Measurements from ENCODE around the gene NKAPD1. TPM values are rescaled to one million over a fixed set of nuclear protein-coding genes. Genes with fewer than 3 reads are reported as not detected.
"Not testable (repeated sequence)": the region's sequence is repeated elsewhere in the genome, so short reads cannot be mapped to it uniquely, and the experiment has no call there.

NKAPD1 gene
- total RNA-seq, 2 experiments from 2014 or later: 28.5 to 31.7 TPM

- H3K27ac Mint-ChIP-seq: no peak overlapping the region
Measured at GRCh38 chr11:112051768-112052167, 22.3 kb upstream of the NKAPD1 start.

GRCh38 chr11:112057170-112057569, 16.9 kb upstream of the NKAPD1 start:
- H3K9me3 Mint-ChIP-seq: no peaks in the 10 kb centered on the region
- H3K27me3 Mint-ChIP-seq: no peaks in the 10 kb centered on the region
- peak overlapping the region; percentile 54 for H3K27ac Mint-ChIP-seq
- H3K4me3 Mint-ChIP-seq: no peak overlapping the region
- no peak for DNase-seq
- H3K36me3 Mint-ChIP-seq: peaks cover 31% of the 10 kb centered on the region
- H3K4me1 Mint-ChIP-seq: peaks cover 16% of the 10 kb centered on the region

More at GRCh38 chr11:112051768-112052167, 22.3 kb upstream of the NKAPD1 start:
- no peak for DNase-seq
- Mint-ChIP-seq H3K9me3 (no peaks in the 10 kb centered on the region), H3K27me3 (no peaks in the 10 kb centered on the region), H3K36me3 (peaks cover 51% of the 10 kb centered on the region), H3K4me1 (peaks cover 27% of the 10 kb centered on the region), H3K4me3 (no peak overlapping the region)

- no peak for DNase-seq
- peaks cover 16% of the 10 kb centered on the region for H3K4me1 Mint-ChIP-seq
- H3K36me3 Mint-ChIP-seq: peaks cover 31% of the 10 kb centered on the region
Measured at GRCh38 chr11:112058103-112058502, 16.0 kb upstream of the NKAPD1 start.

GRCh38 chr11:112062923-112063322, 11.2 kb upstream of the NKAPD1 start:
- DNase-seq: no peak
- Mint-ChIP-seq H3K4me1 (no peaks in the 10 kb centered on the region), H3K9me3 (no peaks in the 10 kb centered on the region), H3K27me3 (no peaks in the 10 kb centered on the region), H3K27ac (no peak overlapping the region), H3K4me3 (no peak overlapping the region), H3K36me3 (peaks cover 14% of the 10 kb centered on the region)

More at GRCh38 chr11:112058103-112058502, 16.0 kb upstream of the NKAPD1 start:
- Mint-ChIP-seq H3K27me3 (no peaks in the 10 kb centered on the region), H3K27ac (no peak overlapping the region), H3K4me3 (no peak overlapping the region), H3K9me3 (no peaks in the 10 kb centered on the region)

GRCh38 chr11:112082729-112083128, 8.6 kb downstream of the NKAPD1 start:
- Mint-ChIP-seq H3K4me3 (no peak overlapping the region), H3K9me3 (peaks cover 1% of the 10 kb centered on the region), H3K36me3 (peaks cover 61% of the 10 kb centered on the region), H3K4me1 (peaks cover 36% of the 10 kb centered on the region), H3K27ac (peak overlapping the region; percentile 60), H3K27me3 (peaks cover 4% of the 10 kb centered on the region)
- DNase-seq: peak; percentile 4

GRCh38 chr11:112085822-112086421, 11.8 kb downstream of the NKAPD1 start:
- Mint-ChIP-seq H3K9me3 (peaks cover 1% of the 10 kb centered on the region), H3K27ac (peak overlapping the region; percentile 97), H3K4me3 (peak overlapping the region; percentile 99), H3K36me3 (peaks cover 72% of the 10 kb centered on the region), H3K4me1 (peaks cover 53% of the 10 kb centered on the region), H3K27me3 (peaks cover 4% of the 10 kb centered on the region)
- peak; percentile 47 for DNase-seq

- peak; percentile 95 for DNase-seq
- Mint-ChIP-seq H3K36me3 (peaks cover 77% of the 10 kb centered on the region), H3K4me3 (peak within 1 kb of the TSS; percentile 99), H3K9me3 (peaks cover 1% of the 10 kb centered on the region), H3K27ac (peak within 1 kb of the TSS; percentile 97), H3K4me1 (peaks cover 56% of the 10 kb centered on the region), H3K27me3 (peaks cover 4% of the 10 kb centered on the region)
Measured at GRCh38 chr11:112086422-112087191, 12.5 kb downstream of the NKAPD1 start, which contains the start of the genes SDHD and TIMM8B. Gene SDHD (plus strand): TSS chr11:112086873. CDS start chr11:112086908, 35 bp downstream. Gene TIMM8B (minus strand): TSS chr11:112086756. CDS start chr11:112086723, 33 bp downstream.

- peaks cover 52% of the 10 kb centered on the region for H3K4me1 Mint-ChIP-seq
Measured at GRCh38 chr11:112087212-112087611, 13.1 kb downstream of the NKAPD1 start.

GRCh38 chr11:112095302-112095701, 21.2 kb downstream of the NKAPD1 start:
- not testable (repeated sequence) for H3K9me3 Mint-ChIP-seq, H3K4me1 Mint-ChIP-seq, H3K27me3 Mint-ChIP-seq, H3K27ac Mint-ChIP-seq, DNase-seq, H3K4me3 Mint-ChIP-seq
- H3K36me3 Mint-ChIP-seq: peaks cover 15% of the 10 kb centered on the region

More at GRCh38 chr11:112087212-112087611, 13.1 kb downstream of the NKAPD1 start:
- DNase-seq: no peak
- H3K27ac Mint-ChIP-seq: peak overlapping the region; percentile 97
- H3K4me3 Mint-ChIP-seq: peak overlapping the region; percentile 99
- H3K36me3 Mint-ChIP-seq: peaks cover 75% of the 10 kb centered on the region
- H3K27me3 Mint-ChIP-seq: peaks cover 4% of the 10 kb centered on the region
- H3K9me3 Mint-ChIP-seq: peaks cover 1% of the 10 kb centered on the region

- H3K27me3 Mint-ChIP-seq: no peaks in the 10 kb centered on the region
- no peaks in the 10 kb centered on the region for H3K9me3 Mint-ChIP-seq
- no peak overlapping the region for H3K4me3 Mint-ChIP-seq
- H3K36me3 Mint-ChIP-seq: peaks cover 10% of the 10 kb centered on the region
- peaks cover 2% of the 10 kb centered on the region for H3K4me1 Mint-ChIP-seq
- H3K27ac Mint-ChIP-seq: no peak overlapping the region
- no peak for DNase-seq
Measured at GRCh38 chr11:112096194-112096593, 22.1 kb downstream of the NKAPD1 start.

GRCh38 chr11:112097734-112098528, 23.8 kb downstream of the NKAPD1 start:
- no peaks in the 10 kb centered on the region for H3K27me3 Mint-ChIP-seq
- H3K36me3 Mint-ChIP-seq: no peaks in the 10 kb centered on the region
- H3K4me1 Mint-ChIP-seq: no peaks in the 10 kb centered on the region
- H3K4me3 Mint-ChIP-seq: no peak overlapping the region
- no peak for DNase-seq
- no peak overlapping the region for H3K27ac Mint-ChIP-seq
- H3K9me3 Mint-ChIP-seq: no peaks in the 10 kb centered on the region

GRCh38 chr11:112100462-112100861, 26.4 kb downstream of the NKAPD1 start:
- H3K4me3 Mint-ChIP-seq: no peak overlapping the region
- H3K4me1 Mint-ChIP-seq: peaks cover 2% of the 10 kb centered on the region
- DNase-seq: no peak
- H3K36me3 Mint-ChIP-seq: no peaks in the 10 kb centered on the region
- H3K9me3 Mint-ChIP-seq: no peaks in the 10 kb centered on the region
- no peaks in the 10 kb centered on the region for H3K27me3 Mint-ChIP-seq
- no peak overlapping the region for H3K27ac Mint-ChIP-seq

GRCh38 chr11:112103446-112103845, 29.3 kb downstream of the NKAPD1 start:
- H3K27ac Mint-ChIP-seq: no peak overlapping the region
- no peaks in the 10 kb centered on the region for H3K36me3 Mint-ChIP-seq
- H3K4me3 Mint-ChIP-seq: no peak overlapping the region
- peaks cover 2% of the 10 kb centered on the region for H3K4me1 Mint-ChIP-seq
- no peaks in the 10 kb centered on the region for H3K9me3 Mint-ChIP-seq
- no peak for DNase-seq
- H3K27me3 Mint-ChIP-seq: no peaks in the 10 kb centered on the region

- Mint-ChIP-seq H3K36me3 (no peaks in the 10 kb centered on the region), H3K4me3 (no peak overlapping the region), H3K4me1 (peaks cover 4% of the 10 kb centered on the region), H3K27ac (no peak overlapping the region), H3K27me3 (no peaks in the 10 kb centered on the region), H3K9me3 (no peaks in the 10 kb centered on the region)
- DNase-seq: no peak
Measured at GRCh38 chr11:112106070-112106469, 32.0 kb downstream of the NKAPD1 start.

Data from activated naive CD8-positive, alpha-beta T cell treated with anti-CD3 and anti-CD28 coated beads for 36 hours (primary cell).